Ammon's horn (tissue), 1 donor: ENCODE results near the gene AGTRAP.

Experiments used
- DNase-seq: peaks from one replicate; pipeline ENCODE4 v3.0.0-alpha.2; 2016; ENCODE audit warnings: low spot score

Gene AGTRAP

GRCh38 chr1:11706292-11706691 lies 29.6 kb upstream of the AGTRAP start:
- DNase-seq: no peak

GRCh38 chr1:11707621-11708276 lies 28.2 kb upstream of the AGTRAP start:
- DNase-seq: peak; percentile 28

GRCh38 chr1:11708554-11709350 lies 27.2 kb upstream of the AGTRAP start:
- DNase-seq: no peak

GRCh38 chr1:11711490-11711889 lies 24.4 kb upstream of the AGTRAP start:
- no peak for DNase-seq

GRCh38 chr1:11712285-11712684 lies 23.7 kb upstream of the AGTRAP start:
- DNase-seq: no peak

- no peak for DNase-seq
Measured at GRCh38 chr1:11713095-11713494, 22.8 kb upstream of the AGTRAP start.

- no peak for DNase-seq
Measured at GRCh38 chr1:11714831-11715575, 20.9 kb upstream of the AGTRAP start.

- DNase-seq: peak; percentile 92
Measured at GRCh38 chr1:11719313-11720032, 16.5 kb upstream of the AGTRAP start.

GRCh38 chr1:11720033-11720376 lies 15.9 kb upstream of the AGTRAP start:
- DNase-seq: no peak

- peak; percentile 69 for DNase-seq
Measured at GRCh38 chr1:11720525-11720924, 15.4 kb upstream of the AGTRAP start.

GRCh38 chr1:11721311-11721710 lies 14.6 kb upstream of the AGTRAP start:
- DNase-seq: no peak

- DNase-seq: no peak
Measured at GRCh38 chr1:11722538-11722937, 13.4 kb upstream of the AGTRAP start.

GRCh38 chr1:11725616-11726015 lies 10.3 kb upstream of the AGTRAP start:
- no peak for DNase-seq

- DNase-seq: no peak
Measured at GRCh38 chr1:11727119-11727518, 8.8 kb upstream of the AGTRAP start.

GRCh38 chr1:11728126-11728806 lies 7.7 kb upstream of the AGTRAP start:
- no peak for DNase-seq

- no peak for DNase-seq
Measured at GRCh38 chr1:11729155-11729497, 6.8 kb upstream of the AGTRAP start.

- DNase-seq: no peak
Measured at GRCh38 chr1:11729498-11730428, 6.2 kb upstream of the AGTRAP start.

- peak; percentile 64 for DNase-seq
Measured at GRCh38 chr1:11730429-11730891, 5.5 kb upstream of the AGTRAP start.

GRCh38 chr1:11731691-11732283 lies 4.1 kb upstream of the AGTRAP start:
- peak; percentile 95 for DNase-seq

- DNase-seq: no peak
Measured at GRCh38 chr1:11733306-11733705, 2.6 kb upstream of the AGTRAP start.
